Ramos (cell line): ENCODE measurements around the gene PARP6.
"Not testable (repeated sequence)": the region's sequence is repeated elsewhere in the genome, so short reads cannot be mapped to it uniquely, and the experiment has no call there.

ENCODE experiments used
- in situ Hi-C: fragments of 300-500 bp; cut with MboI; formaldehyde crosslinking; loops from one replicate; pipeline ENCODE4 v1.14.3; 2022; ENCODE audit warnings: low sequenced_read_pairs; ENCODE audit not compliant: unreplicated experiment

The PARP6 gene

GRCh38 chr15:72284781-72285180, 12.4 kb upstream of the PARP6 start:
- in situ Hi-C loops: no loop called here

- in situ Hi-C loops: no loop called here
Observed at GRCh38 chr15:72281713-72282112, 9.4 kb upstream of the PARP6 start.

GRCh38 chr15:72280751-72281150, 8.4 kb upstream of the PARP6 start:
- in situ Hi-C loops: no loop called here

- in situ Hi-C loops: no loop called here
Observed at GRCh38 chr15:72278737-72279136, 6.4 kb upstream of the PARP6 start.

- in situ Hi-C loops: no loop called here
Observed at GRCh38 chr15:72276326-72276700, 4.0 kb upstream of the PARP6 start.

- in situ Hi-C loops: not testable (repeated sequence)
Observed at GRCh38 chr15:72275635-72276325, 3.4 kb upstream of the PARP6 start.

GRCh38 chr15:72272997-72273352, 621 bp upstream of the PARP6 start:
- in situ Hi-C loops: no loop called here

- in situ Hi-C loops: no loop called here
Observed at GRCh38 chr15:72271895-72272212, 500 bp downstream of the PARP6 start.

- in situ Hi-C loops: no loop called here
Observed at GRCh38 chr15:72271221-72271620, 1.1 kb downstream of the PARP6 start.

GRCh38 chr15:72269739-72270138, 2.6 kb downstream of the PARP6 start:
- in situ Hi-C loops: no loop called here

GRCh38 chr15:72265031-72265430, 7.3 kb downstream of the PARP6 start:
- in situ Hi-C loops: no loop called here

GRCh38 chr15:72252663-72253299, 19.6 kb downstream of the PARP6 start:
- in situ Hi-C loops: no loop called here

- in situ Hi-C loops: no loop called here
Observed at GRCh38 chr15:72249142-72249810, 23.1 kb downstream of the PARP6 start.

GRCh38 chr15:72248514-72248913, 23.8 kb downstream of the PARP6 start:
- in situ Hi-C loops: no loop called here

GRCh38 chr15:72242775-72243370, 29.5 kb downstream of the PARP6 start:
- in situ Hi-C loops: no loop called here

- in situ Hi-C loops: no loop called here
Observed at GRCh38 chr15:72239652-72240051, 32.7 kb downstream of the PARP6 start.

- in situ Hi-C loops: no loop called here
Observed at GRCh38 chr15:72238586-72238985, 33.8 kb downstream of the PARP6 start.

- in situ Hi-C loops: no loop called here
Observed at GRCh38 chr15:72237853-72238224, 34.5 kb downstream of the PARP6 start.

- in situ Hi-C loops: no loop called here
Observed at GRCh38 chr15:72237029-72237852, 35.1 kb downstream of the PARP6 start.

- in situ Hi-C loops: no loop called here
Observed at GRCh38 chr15:72236381-72237003, 35.9 kb downstream of the PARP6 start.
